ENCODE results near the gene LCNL1.

LCNL1 gene

DNA sequence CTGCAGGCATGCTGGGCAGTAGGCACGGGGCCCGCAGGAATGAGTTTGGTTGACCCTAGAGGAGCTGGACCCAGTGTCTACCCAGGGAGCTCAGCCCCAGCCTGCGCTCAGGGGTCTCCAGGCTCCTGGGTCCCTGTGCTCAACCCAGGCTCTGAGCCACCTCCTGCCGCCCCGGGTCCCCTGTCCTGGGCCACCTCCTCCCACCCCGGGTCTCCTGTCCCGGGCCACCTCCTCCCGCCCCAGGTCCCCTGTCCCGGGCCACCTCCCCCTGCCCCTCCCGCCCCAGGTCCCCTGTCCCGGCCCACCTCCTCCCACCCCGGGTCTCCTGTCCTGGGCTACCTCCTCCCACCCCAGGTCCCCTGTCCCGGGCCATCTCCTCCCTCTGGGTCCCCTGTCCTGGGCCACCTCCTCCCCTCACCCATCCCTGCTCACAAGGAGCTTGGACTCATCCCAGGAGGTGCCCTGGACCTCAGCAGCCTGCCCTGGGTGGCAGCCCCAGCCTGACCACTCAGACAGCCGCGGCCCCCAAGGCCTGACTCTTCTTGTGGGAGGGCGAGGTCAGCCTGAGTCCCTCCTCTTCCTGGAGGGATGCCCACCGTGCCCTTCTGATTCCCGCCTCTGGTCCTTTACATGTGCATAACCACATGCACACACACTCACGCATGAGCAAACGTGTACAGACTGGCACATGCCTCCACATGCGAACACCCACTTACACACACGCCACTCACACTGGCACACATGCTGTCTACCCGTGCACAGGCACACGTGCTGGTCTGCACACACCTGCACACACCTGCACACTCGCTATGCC lies 28.3 kb upstream of the LCNL1 start:
- CTCF ChIA-PET: interaction anchor here (1.0 to 3.4 kb wide), 2 partner anchors 9 to 74 kb away, joined by 4 to 16 read pairs; partner anchors contain the start of genes ABCA2, C8G and FBXW5
- POLR2A ChIA-PET: no interaction called here
- TF ChIP-seq, protein P1, sequence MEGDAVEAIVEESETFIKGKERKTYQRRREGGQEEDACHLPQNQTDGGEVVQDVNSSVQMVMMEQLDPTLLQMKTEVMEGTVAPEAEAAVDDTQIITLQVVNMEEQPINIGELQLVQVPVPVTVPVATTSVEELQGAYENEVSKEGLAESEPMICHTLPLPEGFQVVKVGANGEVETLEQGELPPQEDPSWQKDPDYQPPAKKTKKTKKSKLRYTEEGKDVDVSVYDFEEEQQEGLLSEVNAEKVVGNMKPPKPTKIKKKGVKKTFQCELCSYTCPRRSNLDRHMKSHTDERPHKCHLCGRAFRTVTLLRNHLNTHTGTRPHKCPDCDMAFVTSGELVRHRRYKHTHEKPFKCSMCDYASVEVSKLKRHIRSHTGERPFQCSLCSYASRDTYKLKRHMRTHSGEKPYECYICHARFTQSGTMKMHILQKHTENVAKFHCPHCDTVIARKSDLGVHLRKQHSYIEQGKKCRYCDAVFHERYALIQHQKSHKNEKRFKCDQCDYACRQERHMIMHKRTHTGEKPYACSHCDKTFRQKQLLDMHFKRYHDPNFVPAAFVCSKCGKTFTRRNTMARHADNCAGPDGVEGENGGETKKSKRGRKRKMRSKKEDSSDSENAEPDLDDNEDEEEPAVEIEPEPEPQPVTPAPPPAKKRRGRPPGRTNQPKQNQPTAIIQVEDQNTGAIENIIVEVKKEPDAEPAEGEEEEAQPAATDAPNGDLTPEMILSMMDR (IDR thresholded peaks at IDR 0.05; ENCODE audit: insufficient read depth, low read length, missing control alignments): no peak
- DNase-seq (ENCODE audit: low read depth, low spot score): no peak
- H3K4me3 ChIP-seq (ENCODE audit: low read depth, low read length): no peak overlapping the region

DNA sequence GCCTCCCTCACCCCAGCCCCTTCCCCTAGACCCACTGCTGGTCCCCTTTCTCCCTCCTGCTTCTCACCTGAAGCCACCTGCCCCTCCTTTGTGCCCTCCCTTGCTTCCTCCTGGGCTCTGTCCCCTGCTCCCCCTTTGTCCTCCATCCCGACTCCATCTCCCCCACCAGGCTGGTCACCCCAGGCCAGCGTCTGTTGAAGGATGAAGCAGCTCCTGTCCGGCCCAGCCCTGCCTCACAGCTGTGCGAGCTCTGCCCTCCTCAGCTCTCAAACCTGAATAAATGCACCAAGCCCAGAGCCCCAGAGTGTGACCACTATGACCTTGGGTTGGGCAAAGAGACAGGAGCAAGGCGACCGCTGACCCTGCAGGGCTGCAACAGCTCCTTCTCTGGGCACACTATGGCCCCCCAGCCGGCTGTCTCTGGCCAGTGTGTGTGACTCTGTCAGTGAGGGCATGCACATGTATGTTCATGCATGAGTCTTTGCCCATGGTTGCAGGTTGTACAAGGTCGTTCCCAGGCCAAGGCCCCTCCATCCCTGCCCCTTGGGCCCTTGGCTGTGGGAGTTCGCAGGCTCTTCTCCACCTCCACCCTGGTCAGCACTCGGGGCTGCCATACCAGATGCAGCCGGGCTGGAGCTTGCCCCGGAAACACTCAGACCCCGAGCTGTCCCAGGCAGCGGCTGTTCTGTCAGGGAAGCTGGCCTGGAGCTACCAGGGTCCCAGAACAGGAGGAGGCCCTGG lies 27.4 kb upstream of the LCNL1 start:
- DNase-seq (ENCODE audit: low read depth, low spot score): no peak
- POLR2A ChIA-PET: no interaction called here
- TF ChIP-seq, protein P1 (IDR thresholded peaks at IDR 0.05; ENCODE audit: insufficient read depth, low read length, missing control alignments): no peak
- H3K4me3 ChIP-seq (ENCODE audit: low read depth, low read length): no peak overlapping the region
- CTCF ChIA-PET: interaction anchor here (1.0 to 3.4 kb wide), 3 partner anchors 10 to 73 kb away, joined by 3 to 16 read pairs (median 4); partner anchors contain the start of genes ABCA2, C8G and FBXW5

DNA sequence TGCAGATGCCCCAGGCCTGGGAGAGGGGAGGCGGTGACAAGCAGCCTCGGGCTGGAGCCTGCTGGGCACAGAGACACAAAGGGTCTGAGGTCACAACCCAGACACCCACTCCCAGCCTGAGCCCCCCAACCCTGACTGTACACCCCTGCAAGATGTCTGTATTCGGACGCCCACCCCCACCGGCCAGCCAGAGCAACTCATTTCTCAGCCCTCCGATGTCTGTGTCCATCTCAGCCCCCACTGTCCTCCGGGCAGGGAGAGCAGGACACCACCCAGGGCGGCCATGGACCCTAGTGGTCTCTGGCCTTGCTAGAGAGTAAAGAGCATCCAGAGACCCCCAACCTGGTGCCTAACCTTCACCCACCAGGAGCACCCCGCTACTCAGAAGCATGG lies 26.9 kb upstream of the LCNL1 start:
- TF ChIP-seq, protein P1 (IDR thresholded peaks at IDR 0.05; ENCODE audit: insufficient read depth, low read length, missing control alignments): no peak
- no peak for DNase-seq (ENCODE audit: low read depth, low spot score)
- no peak overlapping the region for H3K4me3 ChIP-seq (ENCODE audit: low read depth, low read length)
- CTCF ChIA-PET: interaction anchor here (1.6 to 3.4 kb wide), 2 partner anchors 11 kb away, joined by 3 to 16 read pairs; partner anchors contain the start of genes C8G and FBXW5
- POLR2A ChIA-PET: no interaction called here

GRCh38 chr9:136956604-136957003 lies 26.2 kb upstream of the LCNL1 start:
- POLR2A ChIA-PET: no interaction called here
- CTCF ChIA-PET: interaction anchor here (1.6 kb wide), 1 partner anchor 10 kb away, joined by 3 read pairs; no protein-coding TSS in a partner anchor
- no peak overlapping the region for H3K4me3 ChIP-seq (ENCODE audit: low read depth, low read length)
- TF ChIP-seq, protein P1 (IDR thresholded peaks at IDR 0.05; ENCODE audit: insufficient read depth, low read length, missing control alignments): no peak
- no peak for DNase-seq (ENCODE audit: low read depth, low spot score)

DNA sequence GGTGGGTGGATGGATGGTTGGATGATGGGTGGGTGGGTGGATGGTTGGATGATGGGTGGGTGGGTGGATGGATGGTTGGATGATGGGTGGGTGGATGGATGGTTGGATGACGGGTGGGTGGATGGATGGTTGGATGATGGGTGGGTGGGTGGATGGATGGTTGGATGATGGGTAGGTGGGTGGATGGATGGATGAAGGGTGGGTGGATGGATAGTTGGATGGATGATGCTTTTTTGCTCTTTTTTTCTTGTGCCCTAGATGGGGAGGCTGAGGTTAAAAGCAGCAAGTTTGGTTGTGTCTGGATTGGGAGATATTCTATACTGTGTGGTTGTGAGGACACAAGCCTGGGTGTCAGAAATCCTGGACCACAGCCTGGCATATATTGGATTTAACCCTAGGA lies 25.3 kb upstream of the LCNL1 start:
- CTCF ChIA-PET: no interaction called here
- TF ChIP-seq, protein P1 (IDR thresholded peaks at IDR 0.05; ENCODE audit: insufficient read depth, low read length, missing control alignments): no peak

DNA sequence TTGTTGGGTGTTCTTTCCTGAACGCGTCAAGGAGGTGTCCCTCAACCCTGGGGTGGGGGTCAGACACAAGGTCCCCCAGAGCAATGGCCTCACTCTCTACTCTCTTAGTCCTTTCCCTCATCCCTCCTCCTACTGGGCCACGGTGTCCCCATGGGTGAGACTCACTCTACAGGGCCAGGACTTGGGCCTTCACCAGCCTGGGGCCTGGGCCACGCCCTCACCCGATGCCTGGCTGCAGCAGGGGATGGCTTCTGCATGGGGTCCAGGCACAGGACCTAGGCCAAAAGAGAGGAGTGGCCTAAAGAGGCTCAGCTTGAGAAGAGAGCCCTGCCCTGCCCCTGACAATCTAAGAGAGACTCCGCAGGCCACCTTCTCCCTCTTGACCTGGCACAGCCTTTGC lies 24.9 kb upstream of the LCNL1 start:
- TF ChIP-seq, protein P1 (IDR thresholded peaks at IDR 0.05; ENCODE audit: insufficient read depth, low read length, missing control alignments): no peak
- ChIA-PET POLR2A (no interaction called here), CTCF (interaction anchor here (0.7 to 2.8 kb wide), 3 partner anchors 10 to 77 kb away, joined by 5 to 16 read pairs (median 5); no protein-coding TSS in a partner anchor)
- no peak for DNase-seq (ENCODE audit: low read depth, low spot score)
- no peak overlapping the region for H3K4me3 ChIP-seq (ENCODE audit: low read depth, low read length)

More for the DNA sequence above, 25.3 kb upstream of the LCNL1 start:
- DNase-seq (ENCODE audit: low read depth, low spot score): no peak
- H3K4me3 ChIP-seq (ENCODE audit: low read depth, low read length): no peak overlapping the region
- POLR2A ChIA-PET: no interaction called here
